Measurements from ENCODE around the gene FNDC8. TPM values are rescaled to one million over a fixed set of nuclear protein-coding genes. Genes with fewer than 3 reads are reported as not detected.

The FNDC8 gene
- total and polyA plus RNA-seq, 2 experiments from 2014 or later: not detected

GRCh38 chr17:35144840-35145239, 23.4 kb downstream of the FNDC8 start:
- no peaks in the 10 kb centered on the region for H3K9me2 ChIP-seq (replicated peaks; ENCODE audit: insufficient read depth)
- TF ChIP-seq EZH2 (IDR thresholded peaks at IDR 0.05; ENCODE audit: borderline replicate concordance) (no peak), EZH2phosphoT487 (IDR thresholded peaks at IDR 0.05; ENCODE audit: low read depth, severe bottlenecking, unreplicated experiment) (no peak)
- TF ChIP-seq, protein P1, sequence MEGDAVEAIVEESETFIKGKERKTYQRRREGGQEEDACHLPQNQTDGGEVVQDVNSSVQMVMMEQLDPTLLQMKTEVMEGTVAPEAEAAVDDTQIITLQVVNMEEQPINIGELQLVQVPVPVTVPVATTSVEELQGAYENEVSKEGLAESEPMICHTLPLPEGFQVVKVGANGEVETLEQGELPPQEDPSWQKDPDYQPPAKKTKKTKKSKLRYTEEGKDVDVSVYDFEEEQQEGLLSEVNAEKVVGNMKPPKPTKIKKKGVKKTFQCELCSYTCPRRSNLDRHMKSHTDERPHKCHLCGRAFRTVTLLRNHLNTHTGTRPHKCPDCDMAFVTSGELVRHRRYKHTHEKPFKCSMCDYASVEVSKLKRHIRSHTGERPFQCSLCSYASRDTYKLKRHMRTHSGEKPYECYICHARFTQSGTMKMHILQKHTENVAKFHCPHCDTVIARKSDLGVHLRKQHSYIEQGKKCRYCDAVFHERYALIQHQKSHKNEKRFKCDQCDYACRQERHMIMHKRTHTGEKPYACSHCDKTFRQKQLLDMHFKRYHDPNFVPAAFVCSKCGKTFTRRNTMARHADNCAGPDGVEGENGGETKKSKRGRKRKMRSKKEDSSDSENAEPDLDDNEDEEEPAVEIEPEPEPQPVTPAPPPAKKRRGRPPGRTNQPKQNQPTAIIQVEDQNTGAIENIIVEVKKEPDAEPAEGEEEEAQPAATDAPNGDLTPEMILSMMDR (IDR thresholded peaks at IDR 0.05; ENCODE audit: poor library complexity): no peak
- H3K9me3 ChIP-seq (ENCODE audit: low read depth): no peaks in the 10 kb centered on the region
- no peaks in the 10 kb centered on the region for H3K36me3 ChIP-seq (replicated peaks; ENCODE audit: insufficient read depth, low read depth)
- H3K27me3 ChIP-seq: no peaks in the 10 kb centered on the region
- 90% methylated on average over 4 of the region's 4 CpGs for WGBS (ENCODE audit: low lambda C conversion rate, missing lambda C conversion rate)
- peaks cover 14% of the 10 kb centered on the region for H3K79me2 ChIP-seq
- peaks cover 4% of the 10 kb centered on the region for H3K4me1 ChIP-seq (ENCODE audit: insufficient read depth)
- H3K4me2 ChIP-seq: no peak overlapping the region
- DNase-seq (ENCODE audit: low spot score): no peak
- H4K20me1 ChIP-seq (ENCODE audit: insufficient read depth, poor library complexity, severe bottlenecking): no peaks in the 10 kb centered on the region
- no peak overlapping the region for H2AFZ ChIP-seq
- no peak overlapping the region for H3K27ac ChIP-seq
- no peak overlapping the region for H3K4me3 ChIP-seq

GRCh38 chr17:35146214-35146833, 24.9 kb downstream of the FNDC8 start:
- no peaks in the 10 kb centered on the region for H3K4me1 ChIP-seq (ENCODE audit: insufficient read depth)
- H3K36me3 ChIP-seq (replicated peaks; ENCODE audit: insufficient read depth, low read depth): no peaks in the 10 kb centered on the region
- no peak for TF ChIP-seq EZH2 (IDR thresholded peaks at IDR 0.05; ENCODE audit: borderline replicate concordance)
- no peak for TF ChIP-seq EZH2phosphoT487 (IDR thresholded peaks at IDR 0.05; ENCODE audit: low read depth, severe bottlenecking, unreplicated experiment)
- TF ChIP-seq, protein P1 (IDR thresholded peaks at IDR 0.05; ENCODE audit: poor library complexity): no peak
- no peak overlapping the region for H3K27ac ChIP-seq
- no peak for DNase-seq (ENCODE audit: low spot score)
- H4K20me1 ChIP-seq (ENCODE audit: insufficient read depth, poor library complexity, severe bottlenecking): no peaks in the 10 kb centered on the region
- no peaks in the 10 kb centered on the region for H3K27me3 ChIP-seq
- H3K9me2 ChIP-seq (replicated peaks; ENCODE audit: insufficient read depth): no peaks in the 10 kb centered on the region
- H3K4me2 ChIP-seq: no peak overlapping the region
- H3K79me2 ChIP-seq: peaks cover 6% of the 10 kb centered on the region
- no peaks in the 10 kb centered on the region for H3K9me3 ChIP-seq (ENCODE audit: low read depth)
- 75% methylated on average over 4 of the region's 4 CpGs for WGBS (ENCODE audit: low lambda C conversion rate, missing lambda C conversion rate)
- H3K4me3 ChIP-seq: no peak overlapping the region
- no peak overlapping the region for H2AFZ ChIP-seq

DNA sequence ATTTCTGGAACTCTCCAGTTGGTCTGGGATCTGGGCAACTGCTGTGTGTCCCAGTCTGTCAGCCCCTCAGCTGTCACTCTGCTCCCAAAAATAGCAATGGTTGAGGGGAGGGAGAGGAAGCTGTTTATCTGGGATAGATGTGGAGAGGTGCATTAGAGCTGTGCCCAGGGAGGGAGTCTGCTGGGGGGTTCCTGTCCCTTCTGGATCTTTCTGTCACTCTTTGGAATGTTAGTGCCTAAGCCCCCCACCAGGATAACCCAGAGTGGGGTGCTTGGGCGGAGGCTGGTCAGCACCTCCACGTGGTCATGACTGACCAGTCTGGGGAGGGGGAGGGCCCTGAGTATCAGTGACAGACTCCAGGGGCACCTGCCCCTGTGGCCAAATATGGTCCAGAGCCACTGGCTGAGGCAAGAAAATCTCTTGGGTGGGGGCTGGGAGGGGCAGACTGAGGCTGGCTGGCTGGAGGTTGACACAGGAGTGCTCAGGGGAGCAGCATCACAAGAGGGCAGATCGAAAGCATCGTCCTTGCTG, 26.0 kb downstream of the FNDC8 start, which contains the start of gene UNC45B:
Gene UNC45B, plus strand, starts transcription at position 443 of the 531 bp plus-strand sequence. CDS start 447 bp downstream, outside the sequence.
- Histone ChIP-seq H3K79me2 (no peaks in the 10 kb centered on the region), H2AFZ (no peak within 1 kb of the TSS), H3K27ac (no peak within 1 kb of the TSS), H3K9me2 (replicated peaks; ENCODE audit: insufficient read depth) (no peaks in the 10 kb centered on the region), H3K4me3 (no peak within 1 kb of the TSS), H3K36me3 (replicated peaks; ENCODE audit: insufficient read depth, low read depth) (no peaks in the 10 kb centered on the region), H3K27me3 (no peaks in the 10 kb centered on the region), H3K9me3 (ENCODE audit: low read depth) (no peaks in the 10 kb centered on the region), H3K4me2 (no peak within 1 kb of the TSS), H3K4me1 (ENCODE audit: insufficient read depth) (no peaks in the 10 kb centered on the region), H4K20me1 (ENCODE audit: insufficient read depth, poor library complexity, severe bottlenecking) (no peaks in the 10 kb centered on the region)
- TF ChIP-seq EZH2phosphoT487 (IDR thresholded peaks at IDR 0.05; ENCODE audit: low read depth, severe bottlenecking, unreplicated experiment): no peak
- no peak for TF ChIP-seq EZH2 (IDR thresholded peaks at IDR 0.05; ENCODE audit: borderline replicate concordance)
- WGBS (ENCODE audit: low lambda C conversion rate, missing lambda C conversion rate): 62% methylated on average over 4 of the region's 4 CpGs
- DNase-seq (ENCODE audit: low spot score): no peak

GRCh38 chr17:35148144-35148543, 26.7 kb downstream of the FNDC8 start:
- WGBS (ENCODE audit: low lambda C conversion rate, missing lambda C conversion rate): 74% methylated on average over 9 of the region's 9 CpGs
- no peaks in the 10 kb centered on the region for H3K27me3 ChIP-seq
- no peak overlapping the region for H3K4me3 ChIP-seq
- TF ChIP-seq, protein P1 (IDR thresholded peaks at IDR 0.05; ENCODE audit: poor library complexity): no peak
- TF ChIP-seq EZH2 (IDR thresholded peaks at IDR 0.05; ENCODE audit: borderline replicate concordance) (no peak), EZH2phosphoT487 (IDR thresholded peaks at IDR 0.05; ENCODE audit: low read depth, severe bottlenecking, unreplicated experiment) (no peak)
- H3K79me2 ChIP-seq: no peaks in the 10 kb centered on the region
- H3K36me3 ChIP-seq (replicated peaks; ENCODE audit: insufficient read depth, low read depth): no peaks in the 10 kb centered on the region
- no peak overlapping the region for H2AFZ ChIP-seq
- no peaks in the 10 kb centered on the region for H3K9me3 ChIP-seq (ENCODE audit: low read depth)
- DNase-seq (ENCODE audit: low spot score): no peak
- H3K4me2 ChIP-seq: no peak overlapping the region
- H3K4me1 ChIP-seq (ENCODE audit: insufficient read depth): no peaks in the 10 kb centered on the region
- no peaks in the 10 kb centered on the region for H4K20me1 ChIP-seq (ENCODE audit: insufficient read depth, poor library complexity, severe bottlenecking)
- no peaks in the 10 kb centered on the region for H3K9me2 ChIP-seq (replicated peaks; ENCODE audit: insufficient read depth)
- H3K27ac ChIP-seq: no peak overlapping the region

Data from hepatocyte (in vitro differentiated cells).